ENCODE measurements around the gene PGM2L1. TPM values are rescaled to one million over a fixed set of nuclear protein-coding genes. Genes with fewer than 3 reads are reported as not detected.
"Not testable (repeated sequence)": the region's sequence is repeated elsewhere in the genome, so short reads cannot be mapped to it uniquely, and the experiment has no call there.

PGM2L1 gene
- total and polyA plus RNA-seq, 12 donors: 0.81 to 2.5 (median 1.5) TPM

DNA sequence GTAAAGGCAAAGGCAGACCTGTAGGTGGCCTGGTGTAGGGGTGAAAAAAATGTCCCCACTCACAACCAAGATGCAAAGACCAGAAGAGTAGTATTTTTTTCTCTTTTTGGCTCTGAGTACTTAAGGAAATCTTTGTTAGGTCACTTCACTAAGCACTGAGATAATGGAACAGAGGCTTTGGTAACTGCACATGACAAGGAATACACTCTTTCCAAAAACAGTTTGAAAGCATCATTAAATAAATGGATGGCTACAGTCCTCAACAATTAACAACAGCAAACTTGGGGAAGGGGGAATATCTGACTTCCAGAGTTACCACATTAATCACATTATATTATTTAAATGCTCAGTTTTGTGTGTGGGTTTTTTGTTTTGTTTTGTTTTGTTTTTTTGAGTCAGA, 26.9 kb upstream of the PGM2L1 start:
- H3K36me3 ChIP-seq: no peaks in the 10 kb centered on the region
- no peaks in the 10 kb centered on the region for H3K4me1 ChIP-seq
- no peaks in the 10 kb centered on the region for H3K27me3 ChIP-seq
- H3K9me3 ChIP-seq: peaks cover 0 to 25% (median 6%) of the 10 kb centered on the region in 11 donors
- H3K4me3 ChIP-seq: no peak overlapping the region
- H3K27ac ChIP-seq: no peak overlapping the region
- TF ChIP-seq, protein P1, sequence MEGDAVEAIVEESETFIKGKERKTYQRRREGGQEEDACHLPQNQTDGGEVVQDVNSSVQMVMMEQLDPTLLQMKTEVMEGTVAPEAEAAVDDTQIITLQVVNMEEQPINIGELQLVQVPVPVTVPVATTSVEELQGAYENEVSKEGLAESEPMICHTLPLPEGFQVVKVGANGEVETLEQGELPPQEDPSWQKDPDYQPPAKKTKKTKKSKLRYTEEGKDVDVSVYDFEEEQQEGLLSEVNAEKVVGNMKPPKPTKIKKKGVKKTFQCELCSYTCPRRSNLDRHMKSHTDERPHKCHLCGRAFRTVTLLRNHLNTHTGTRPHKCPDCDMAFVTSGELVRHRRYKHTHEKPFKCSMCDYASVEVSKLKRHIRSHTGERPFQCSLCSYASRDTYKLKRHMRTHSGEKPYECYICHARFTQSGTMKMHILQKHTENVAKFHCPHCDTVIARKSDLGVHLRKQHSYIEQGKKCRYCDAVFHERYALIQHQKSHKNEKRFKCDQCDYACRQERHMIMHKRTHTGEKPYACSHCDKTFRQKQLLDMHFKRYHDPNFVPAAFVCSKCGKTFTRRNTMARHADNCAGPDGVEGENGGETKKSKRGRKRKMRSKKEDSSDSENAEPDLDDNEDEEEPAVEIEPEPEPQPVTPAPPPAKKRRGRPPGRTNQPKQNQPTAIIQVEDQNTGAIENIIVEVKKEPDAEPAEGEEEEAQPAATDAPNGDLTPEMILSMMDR (IDR thresholded peaks at IDR 0.05): no peak
- no peak for DNase-seq
- intact Hi-C loops (cut with DNase I): no loop called here
- ATAC-seq: no peak

DNA sequence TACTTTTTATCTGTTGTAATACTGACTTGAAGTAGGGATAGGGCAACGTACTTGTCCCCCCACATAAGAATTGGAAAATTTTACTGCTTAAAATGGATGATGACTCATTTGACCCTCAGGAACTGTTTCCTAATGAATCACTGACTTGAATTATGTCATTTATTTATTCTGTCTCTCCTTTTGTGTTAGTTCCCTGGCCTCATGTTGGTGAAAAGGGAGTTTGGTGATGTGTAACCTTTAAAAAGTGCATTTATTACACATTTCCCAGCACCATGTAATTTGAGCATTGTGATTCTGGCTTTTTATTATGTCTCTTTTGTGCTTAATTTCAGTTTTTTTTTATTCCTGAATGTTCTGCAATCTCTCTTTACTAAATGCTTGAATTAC, 20.3 kb upstream of the PGM2L1 start:
- 50 to 54% methylated on average over 1 of the region's 1 CpG for WGBS, 2 donors
- TF ChIP-seq, protein P1 (IDR thresholded peaks at IDR 0.05): no peak
- H3K4me3 ChIP-seq: no peak overlapping the region
- H3K27me3 ChIP-seq: peaks cover 0 to under 1% (median 0%) of the 10 kb centered on the region in 7 donors
- H3K27ac ChIP-seq: peak overlapping the region in 4 of 10 donors; percentile 30 to 72 (median 54)
- no peaks in the 10 kb centered on the region for H3K9me3 ChIP-seq
- H3K4me1 ChIP-seq: peaks cover 0 to 15% (median 0%) of the 10 kb centered on the region in 9 donors
- ATAC-seq (peak in 6 of 8 donors; percentile 12 to 79 (median 72)), DNase-seq (no peak)
- intact Hi-C loops (cut with DNase I): no loop called here
- H3K36me3 ChIP-seq: no peaks in the 10 kb centered on the region

DNA sequence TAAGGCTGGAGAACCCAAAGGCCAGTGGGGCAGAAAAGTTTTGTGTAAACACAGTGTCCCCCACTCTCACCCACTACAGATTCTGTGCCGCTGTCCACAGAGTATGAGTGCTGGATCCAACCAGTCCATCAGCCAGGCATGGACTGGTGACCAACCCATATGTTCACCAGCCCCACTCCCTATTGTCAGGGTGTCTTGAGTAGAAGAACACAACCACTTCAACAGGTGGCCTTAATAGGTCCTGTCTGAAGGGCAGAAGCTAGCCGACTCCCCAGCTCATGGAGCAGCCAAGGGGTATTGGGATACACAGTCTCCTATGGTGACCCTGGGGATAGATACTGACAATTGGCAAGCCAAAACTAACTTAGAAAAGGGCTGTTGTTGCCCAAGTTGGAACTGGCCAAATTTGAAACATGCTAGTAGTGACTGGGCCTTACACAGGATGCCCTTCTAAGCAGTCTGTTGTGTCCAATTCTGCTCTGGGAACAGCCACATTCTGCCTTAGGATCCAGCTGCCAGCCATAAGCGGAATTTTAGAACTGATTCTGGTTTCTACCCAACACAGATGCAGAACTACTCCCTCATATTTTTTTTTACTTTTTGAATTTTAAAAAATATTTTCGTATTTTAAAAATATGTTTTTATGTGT, 19.8 kb upstream of the PGM2L1 start:
- Histone ChIP-seq H3K9me3 (no peaks in the 10 kb centered on the region), H3K27ac (peak overlapping the region in 7 of 10 donors; percentile 23 to 72 (median 45)), H3K27me3 (peaks cover 0 to 5% (median 0%) of the 10 kb centered on the region in 7 donors), H3K36me3 (no peaks in the 10 kb centered on the region), H3K4me1 (peaks cover 0 to 15% (median 0%) of the 10 kb centered on the region in 9 donors), H3K4me3 (no peak overlapping the region)
- ATAC-seq (peak in 6 of 8 donors; percentile 12 to 56 (median 35)), DNase-seq (no peak)
- WGBS, 2 donors: 86 to 95% methylated on average over 4 of the region's 4 CpGs
- intact Hi-C loops (cut with DNase I): no loop called here
- TF ChIP-seq, protein P1 (IDR thresholded peaks at IDR 0.05): no peak

DNA sequence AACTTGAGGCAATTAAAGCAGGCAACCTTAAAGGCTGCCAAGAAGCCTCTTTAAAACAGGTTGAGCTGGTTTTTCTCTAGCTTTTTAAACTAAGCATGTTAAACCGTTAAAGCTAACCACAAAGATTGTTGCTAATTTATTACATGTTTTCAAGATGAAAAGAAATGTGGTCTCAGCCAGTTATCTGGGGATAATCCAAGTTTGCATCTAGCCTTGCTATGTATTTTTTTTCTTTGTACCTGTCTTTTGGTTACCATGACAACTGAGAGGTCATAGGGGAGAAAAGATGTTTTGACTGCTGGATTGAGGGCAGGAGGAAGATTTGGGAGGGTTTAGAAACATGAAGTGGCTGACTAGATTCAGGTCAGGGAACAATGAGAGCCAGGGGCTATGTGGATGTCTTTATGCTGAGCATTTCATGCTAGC, 19.2 kb upstream of the PGM2L1 start:
- no peaks in the 10 kb centered on the region for H3K9me3 ChIP-seq
- H3K27me3 ChIP-seq: peaks cover 0 to 7% (median 0%) of the 10 kb centered on the region in 7 donors
- no peak for DNase-seq
- H3K4me1 ChIP-seq: peaks cover 0 to 15% (median 0%) of the 10 kb centered on the region in 9 donors
- TF ChIP-seq, protein P1 (IDR thresholded peaks at IDR 0.05): no peak
- H3K4me3 ChIP-seq: no peak overlapping the region
- no peaks in the 10 kb centered on the region for H3K36me3 ChIP-seq
- 51 to 53% methylated on average over 1 of the region's 1 CpG for WGBS, 2 donors
- intact Hi-C loops (cut with DNase I): no loop called here
- no peak for ATAC-seq
- peak overlapping the region in 4 of 10 donors; percentile 30 to 64 (median 42) for H3K27ac ChIP-seq

DNA sequence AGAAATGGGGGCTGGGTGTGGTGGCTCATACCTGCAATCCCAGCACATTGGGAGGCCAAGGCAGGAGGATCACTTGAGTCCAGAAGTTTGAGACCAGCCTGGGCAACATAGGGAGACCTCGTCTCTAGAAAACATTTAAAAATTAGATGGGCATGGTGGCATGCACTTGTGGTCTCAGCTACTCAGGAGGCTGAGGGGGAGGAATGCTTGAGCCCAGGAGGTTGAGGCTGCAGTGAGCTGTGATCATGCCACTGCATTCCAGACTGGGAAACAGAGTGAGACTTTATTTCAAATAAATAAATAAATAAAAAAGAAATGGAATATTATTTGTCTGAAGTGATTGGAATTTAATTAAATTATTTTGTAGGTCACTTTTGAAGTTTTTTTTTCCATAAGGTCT, 18.7 kb upstream of the PGM2L1 start:
- H3K9me3 ChIP-seq; H3K27ac ChIP-seq; H3K36me3 ChIP-seq; H3K27me3 ChIP-seq; H3K4me3 ChIP-seq; intact Hi-C loops (cut with DNase I); ATAC-seq; DNase-seq: not testable (repeated sequence)
- 96 to 97% methylated on average over 1 of the region's 1 CpG for WGBS, 2 donors
- H3K4me1 ChIP-seq: peaks cover 0 to 15% (median 0%) of the 10 kb centered on the region in 9 donors

Measured in heart right ventricle (tissue), 16 donors.